Measurements from ENCODE around the gene SMYD5. TPM values are rescaled to one million over a fixed set of nuclear protein-coding genes. Genes with fewer than 3 reads are reported as not detected.
"Not testable (repeated sequence)": the region's sequence is repeated elsewhere in the genome, so short reads cannot be mapped to it uniquely, and the experiment has no call there.

The SMYD5 gene
- total RNA-seq, result 18.8 TPM

DNA sequence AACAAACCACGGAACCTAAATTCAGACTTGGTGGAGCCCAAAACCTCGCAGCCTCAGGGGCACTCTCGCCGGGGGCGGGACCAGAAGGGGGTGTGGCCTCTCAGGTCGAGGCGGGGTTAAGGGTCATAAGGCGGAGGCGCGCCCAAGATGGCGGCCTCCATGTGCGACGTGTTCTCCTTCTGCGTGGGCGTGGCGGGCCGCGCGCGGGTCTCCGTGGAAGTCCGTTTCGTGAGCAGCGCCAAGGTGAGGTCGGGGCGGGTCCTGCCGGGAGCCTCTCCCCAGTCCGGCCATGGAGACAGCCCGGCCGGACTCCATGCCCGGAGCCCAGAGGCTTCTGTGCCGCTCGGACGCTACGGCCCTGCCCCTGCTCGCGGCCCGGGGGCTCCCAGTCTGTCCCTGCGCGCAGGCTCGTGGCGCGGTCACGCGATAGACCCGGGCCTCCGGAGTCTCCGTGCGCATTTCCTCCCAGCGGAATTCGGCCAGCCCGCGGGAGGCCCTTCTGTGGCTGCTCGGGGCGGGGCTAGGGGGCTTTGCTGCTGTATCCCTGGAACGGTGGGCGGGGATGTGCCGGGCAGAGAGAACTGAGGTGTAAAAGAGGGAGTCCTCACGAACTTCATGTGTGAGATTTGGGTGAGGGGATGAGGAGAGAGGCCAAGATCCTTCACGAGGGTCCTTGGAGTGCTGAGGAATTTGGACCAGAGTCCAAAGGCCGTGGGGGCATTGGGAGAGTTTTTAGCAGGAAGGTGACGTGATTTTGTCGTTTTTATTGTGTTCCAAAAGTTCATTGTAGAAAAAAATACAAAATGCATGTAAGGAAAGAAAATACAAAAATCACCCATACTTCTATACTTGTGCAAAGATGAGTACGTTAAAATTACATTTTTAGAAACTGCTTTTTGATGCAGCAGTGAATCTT lies at the start of gene SMYD5:
SMYD5 (plus strand) TSS at position 126 of the 916 bp plus-strand sequence; CDS start at position 148, 22 bp downstream.
- peak within 1 kb of the TSS; percentile 80 to 87 (median 85) for H3K4me3 ChIP-seq (ENCODE audit: low read length in 3 of 3)
- H3K27ac ChIP-seq (ENCODE audit: low read depth, low read length), result peak within 1 kb of the TSS; percentile 47
- no peaks in the 10 kb centered on the region for H3K27me3 ChIP-seq (ENCODE audit: control insufficient read depth in 3 of 3, insufficient read depth in 3 of 3, low read length in 3 of 3)
- H3K9me3 ChIP-seq (ENCODE audit: control insufficient read depth in 3 of 3, low read length in 3 of 3), result no peaks in the 10 kb centered on the region
- peak within 1 kb of the TSS; percentile 71 to 85 (median 73) for H3K9ac ChIP-seq (ENCODE audit: low read depth in 1 of 3, low read length in 3 of 3)
- peaks cover 0 to 4% (median 3%) of the 10 kb centered on the region in 3 donors for H3K36me3 ChIP-seq (ENCODE audit: control insufficient read depth in 3 of 3, insufficient read depth in 3 of 3, low read length in 3 of 3)
- peaks cover 13 to 47% (median 21%) of the 10 kb centered on the region in 3 donors for H3K4me1 ChIP-seq (ENCODE audit: control insufficient read depth in 3 of 3, insufficient read depth in 3 of 3, low read length in 3 of 3)

DNA sequence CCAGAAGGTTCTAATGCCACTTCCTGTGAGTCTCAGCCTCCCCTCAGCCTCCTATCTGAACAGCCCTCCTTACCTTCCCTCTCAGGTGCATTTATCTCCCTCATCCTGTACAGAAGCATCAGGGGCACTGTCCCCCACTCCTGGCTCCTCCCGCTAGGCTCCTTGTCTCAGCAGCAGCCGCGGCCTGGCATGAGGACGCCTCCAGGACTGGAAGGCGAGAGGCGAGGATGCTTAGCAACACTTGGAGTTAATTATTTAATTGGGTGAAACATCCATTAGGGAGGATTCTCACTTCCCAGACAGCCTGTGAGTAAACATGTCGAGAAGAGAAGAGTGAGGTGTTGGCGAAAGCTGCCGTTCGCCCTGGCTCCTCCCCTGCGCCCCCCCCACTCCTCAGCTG lies 48.1 kb upstream of the SMYD5 start:
- H3K4me3 ChIP-seq (ENCODE audit: low read length in 3 of 3); H3K36me3 ChIP-seq (ENCODE audit: control insufficient read depth in 3 of 3, insufficient read depth in 3 of 3, low read length in 3 of 3); H3K9ac ChIP-seq (ENCODE audit: low read depth in 1 of 3, low read length in 3 of 3); H3K4me1 ChIP-seq (ENCODE audit: control insufficient read depth in 3 of 3, insufficient read depth in 3 of 3, low read length in 3 of 3); H3K27me3 ChIP-seq (ENCODE audit: control insufficient read depth in 3 of 3, insufficient read depth in 3 of 3, low read length in 3 of 3); H3K9me3 ChIP-seq (ENCODE audit: control insufficient read depth in 3 of 3, low read length in 3 of 3); H3K27ac ChIP-seq (ENCODE audit: low read depth, low read length): not testable (repeated sequence)

DNA sequence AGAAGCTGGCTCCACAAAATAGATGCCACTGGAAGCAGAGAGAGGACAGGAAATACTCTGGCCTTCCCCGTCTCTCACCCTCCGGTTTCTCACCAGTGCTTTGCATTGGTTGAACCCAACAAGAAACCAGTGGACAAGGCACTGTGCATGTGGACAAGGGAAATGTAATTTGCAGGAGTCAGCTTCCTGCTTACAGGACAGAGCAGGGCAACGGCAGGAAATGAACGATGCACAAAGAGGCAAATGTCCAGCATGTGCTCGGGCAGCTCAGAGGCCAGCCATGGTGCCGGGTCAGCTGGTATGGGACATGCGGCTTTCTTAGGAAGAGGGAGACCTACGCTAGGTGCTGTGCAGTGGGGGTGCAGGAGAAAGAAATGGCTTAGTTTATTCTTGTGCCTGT lies 47.2 kb upstream of the SMYD5 start:
- H3K4me1 ChIP-seq (ENCODE audit: control insufficient read depth in 3 of 3, insufficient read depth in 3 of 3, low read length in 3 of 3); H3K4me3 ChIP-seq (ENCODE audit: low read length in 3 of 3); H3K36me3 ChIP-seq (ENCODE audit: control insufficient read depth in 3 of 3, insufficient read depth in 3 of 3, low read length in 3 of 3); H3K27me3 ChIP-seq (ENCODE audit: control insufficient read depth in 3 of 3, insufficient read depth in 3 of 3, low read length in 3 of 3); H3K9ac ChIP-seq (ENCODE audit: low read depth in 1 of 3, low read length in 3 of 3); H3K27ac ChIP-seq (ENCODE audit: low read depth, low read length); H3K9me3 ChIP-seq (ENCODE audit: control insufficient read depth in 3 of 3, low read length in 3 of 3): not testable (repeated sequence)

DNA sequence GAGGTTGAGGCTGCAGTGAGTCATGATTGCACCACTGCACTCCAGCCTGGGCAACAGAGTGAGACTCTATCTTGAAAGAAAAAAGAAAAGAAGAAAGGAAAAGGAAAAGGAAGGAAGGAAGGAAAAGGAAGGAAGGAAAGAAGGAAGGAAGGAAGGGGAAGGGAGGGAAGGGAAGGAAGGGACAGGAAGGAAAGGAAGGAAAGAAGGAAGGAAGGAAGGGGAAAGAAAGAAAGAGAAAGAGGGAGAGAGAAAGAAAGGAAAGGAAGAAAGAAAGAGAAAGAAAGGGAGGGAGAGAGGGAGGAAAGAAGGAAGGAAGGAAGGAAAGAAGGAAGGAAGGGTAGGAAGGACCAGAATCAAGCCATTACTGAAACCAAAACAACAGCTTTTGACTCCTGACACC lies 45.7 kb upstream of the SMYD5 start:
- H3K27ac ChIP-seq (ENCODE audit: low read depth, low read length); H3K27me3 ChIP-seq (ENCODE audit: control insufficient read depth in 3 of 3, insufficient read depth in 3 of 3, low read length in 3 of 3); H3K4me1 ChIP-seq (ENCODE audit: control insufficient read depth in 3 of 3, insufficient read depth in 3 of 3, low read length in 3 of 3); H3K4me3 ChIP-seq (ENCODE audit: low read length in 3 of 3); H3K9ac ChIP-seq (ENCODE audit: low read depth in 1 of 3, low read length in 3 of 3); H3K9me3 ChIP-seq (ENCODE audit: control insufficient read depth in 3 of 3, low read length in 3 of 3); H3K36me3 ChIP-seq (ENCODE audit: control insufficient read depth in 3 of 3, insufficient read depth in 3 of 3, low read length in 3 of 3): not testable (repeated sequence)

DNA sequence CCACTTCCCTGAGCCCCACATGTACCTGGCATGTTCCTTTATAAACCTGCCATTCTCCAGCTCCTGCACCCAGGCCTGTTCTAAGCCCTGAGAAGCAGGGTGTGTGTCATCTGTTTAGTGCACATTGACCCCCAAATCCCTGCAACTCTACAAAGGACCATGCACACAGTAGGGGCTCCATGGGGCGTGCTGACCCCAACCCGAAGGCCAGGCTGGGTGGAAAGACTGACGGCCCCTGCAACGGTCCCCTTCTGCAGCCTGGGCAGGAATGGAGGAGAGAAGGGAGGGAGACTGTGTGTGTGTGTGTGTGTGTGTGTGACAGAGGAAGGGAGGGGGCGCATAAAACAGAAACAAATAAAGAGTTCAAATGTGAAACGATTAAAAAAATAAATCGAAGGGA lies 43.7 kb upstream of the SMYD5 start:
- H3K27me3 ChIP-seq (ENCODE audit: control insufficient read depth in 3 of 3, insufficient read depth in 3 of 3, low read length in 3 of 3), result peaks cover 16 to 23% (median 17%) of the 10 kb centered on the region in 3 donors
- H3K27ac ChIP-seq (ENCODE audit: low read depth, low read length); H3K4me3 ChIP-seq (ENCODE audit: low read length in 3 of 3); H3K36me3 ChIP-seq (ENCODE audit: control insufficient read depth in 3 of 3, insufficient read depth in 3 of 3, low read length in 3 of 3); H3K9me3 ChIP-seq (ENCODE audit: control insufficient read depth in 3 of 3, low read length in 3 of 3); H3K9ac ChIP-seq (ENCODE audit: low read depth in 1 of 3, low read length in 3 of 3); H3K4me1 ChIP-seq (ENCODE audit: control insufficient read depth in 3 of 3, insufficient read depth in 3 of 3, low read length in 3 of 3): not testable (repeated sequence)

DNA sequence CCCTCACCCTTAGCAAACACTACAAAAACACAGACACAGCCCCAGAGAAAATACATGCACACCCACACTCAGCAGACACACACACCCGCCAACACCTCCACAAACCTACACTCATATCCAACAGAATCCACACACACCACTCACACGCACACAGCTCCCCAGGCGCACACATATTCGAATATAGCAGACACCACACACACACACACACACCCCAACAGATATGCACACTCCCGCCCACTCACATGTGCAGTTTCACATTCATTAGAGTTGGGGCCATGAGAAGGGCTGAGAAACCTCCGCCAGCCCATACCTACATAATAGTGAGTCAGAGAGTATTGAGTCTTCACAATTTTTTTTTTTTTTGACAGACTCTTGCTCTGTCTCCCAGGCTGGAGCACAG lies 41.1 kb upstream of the SMYD5 start:
- Histone ChIP-seq H3K36me3 (ENCODE audit: control insufficient read depth in 3 of 3, insufficient read depth in 3 of 3, low read length in 3 of 3) (no peaks in the 10 kb centered on the region), H3K27me3 (ENCODE audit: control insufficient read depth in 3 of 3, insufficient read depth in 3 of 3, low read length in 3 of 3) (peaks cover 31 to 44% (median 34%) of the 10 kb centered on the region in 3 donors)

DNA sequence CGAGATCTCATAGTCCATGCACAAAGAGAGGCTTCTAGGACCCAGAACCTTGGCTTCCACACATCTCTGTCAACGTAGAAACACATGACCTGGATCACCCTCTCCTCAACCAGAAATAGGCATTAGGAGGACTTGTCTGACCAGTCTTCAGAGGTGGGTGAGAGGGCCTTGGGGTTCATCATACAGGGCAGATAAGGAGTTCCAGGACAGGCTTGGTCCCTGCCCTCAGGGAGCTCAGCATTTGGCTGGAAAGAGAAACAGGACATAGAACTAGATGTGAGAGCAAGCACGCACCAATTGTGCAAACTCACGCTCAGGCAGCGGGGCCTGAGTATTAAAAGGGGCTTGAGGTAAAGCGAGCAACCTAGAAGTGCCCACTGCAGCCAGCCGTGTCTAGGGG lies 40.3 kb upstream of the SMYD5 start:
- Histone ChIP-seq H3K4me1 (ENCODE audit: control insufficient read depth in 3 of 3, insufficient read depth in 3 of 3, low read length in 3 of 3) (peaks cover 23 to 29% (median 25%) of the 10 kb centered on the region in 3 donors), H3K27ac (ENCODE audit: low read depth, low read length) (no peak overlapping the region), H3K9ac (ENCODE audit: low read depth in 1 of 3, low read length in 3 of 3) (no peak overlapping the region), H3K9me3 (ENCODE audit: control insufficient read depth in 3 of 3, low read length in 3 of 3) (no peaks in the 10 kb centered on the region), H3K4me3 (ENCODE audit: low read length in 3 of 3) (no peak overlapping the region), H3K36me3 (ENCODE audit: control insufficient read depth in 3 of 3, insufficient read depth in 3 of 3, low read length in 3 of 3) (no peaks in the 10 kb centered on the region), H3K27me3 (ENCODE audit: control insufficient read depth in 3 of 3, insufficient read depth in 3 of 3, low read length in 3 of 3) (peaks cover 33 to 50% (median 39%) of the 10 kb centered on the region in 3 donors)

More for the DNA sequence above, 41.1 kb upstream of the SMYD5 start:
- Histone ChIP-seq H3K4me3 (ENCODE audit: low read length in 3 of 3) (no peak overlapping the region), H3K9ac (ENCODE audit: low read depth in 1 of 3, low read length in 3 of 3) (no peak overlapping the region), H3K27ac (ENCODE audit: low read depth, low read length) (no peak overlapping the region), H3K9me3 (ENCODE audit: control insufficient read depth in 3 of 3, low read length in 3 of 3) (no peaks in the 10 kb centered on the region), H3K4me1 (ENCODE audit: control insufficient read depth in 3 of 3, insufficient read depth in 3 of 3, low read length in 3 of 3) (peaks cover 23 to 28% (median 24%) of the 10 kb centered on the region in 3 donors)

DNA sequence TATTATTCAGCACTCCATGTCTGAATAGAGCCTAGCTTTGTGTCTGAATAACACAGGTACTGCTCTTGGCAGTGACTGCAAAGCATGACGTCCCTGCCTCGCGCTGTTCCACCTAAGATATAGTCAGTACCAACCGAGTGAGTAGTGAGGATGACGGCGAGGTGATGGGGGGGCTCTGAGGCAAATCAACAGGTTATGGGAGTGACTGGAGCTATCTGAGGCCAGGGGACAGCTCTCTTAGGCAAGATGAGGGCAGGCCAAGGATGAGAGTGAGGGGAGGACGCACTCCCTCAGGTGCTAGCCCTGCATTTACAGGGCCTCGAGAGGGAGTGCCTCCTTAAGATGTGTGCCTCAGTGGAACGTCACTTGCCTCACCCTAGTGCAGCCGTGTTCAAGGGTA lies 39.8 kb upstream of the SMYD5 start:
- Histone ChIP-seq H3K4me3 (ENCODE audit: low read length in 3 of 3) (no peak overlapping the region), H3K9ac (ENCODE audit: low read depth in 1 of 3, low read length in 3 of 3) (peak overlapping the region in 1 of 3 donors; percentile 6), H3K27me3 (ENCODE audit: control insufficient read depth in 3 of 3, insufficient read depth in 3 of 3, low read length in 3 of 3) (peaks cover 33 to 50% (median 39%) of the 10 kb centered on the region in 3 donors), H3K27ac (ENCODE audit: low read depth, low read length) (no peak overlapping the region), H3K36me3 (ENCODE audit: control insufficient read depth in 3 of 3, insufficient read depth in 3 of 3, low read length in 3 of 3) (no peaks in the 10 kb centered on the region), H3K4me1 (ENCODE audit: control insufficient read depth in 3 of 3, insufficient read depth in 3 of 3, low read length in 3 of 3) (peaks cover 23 to 29% (median 25%) of the 10 kb centered on the region in 3 donors), H3K9me3 (ENCODE audit: control insufficient read depth in 3 of 3, low read length in 3 of 3) (no peaks in the 10 kb centered on the region)

DNA sequence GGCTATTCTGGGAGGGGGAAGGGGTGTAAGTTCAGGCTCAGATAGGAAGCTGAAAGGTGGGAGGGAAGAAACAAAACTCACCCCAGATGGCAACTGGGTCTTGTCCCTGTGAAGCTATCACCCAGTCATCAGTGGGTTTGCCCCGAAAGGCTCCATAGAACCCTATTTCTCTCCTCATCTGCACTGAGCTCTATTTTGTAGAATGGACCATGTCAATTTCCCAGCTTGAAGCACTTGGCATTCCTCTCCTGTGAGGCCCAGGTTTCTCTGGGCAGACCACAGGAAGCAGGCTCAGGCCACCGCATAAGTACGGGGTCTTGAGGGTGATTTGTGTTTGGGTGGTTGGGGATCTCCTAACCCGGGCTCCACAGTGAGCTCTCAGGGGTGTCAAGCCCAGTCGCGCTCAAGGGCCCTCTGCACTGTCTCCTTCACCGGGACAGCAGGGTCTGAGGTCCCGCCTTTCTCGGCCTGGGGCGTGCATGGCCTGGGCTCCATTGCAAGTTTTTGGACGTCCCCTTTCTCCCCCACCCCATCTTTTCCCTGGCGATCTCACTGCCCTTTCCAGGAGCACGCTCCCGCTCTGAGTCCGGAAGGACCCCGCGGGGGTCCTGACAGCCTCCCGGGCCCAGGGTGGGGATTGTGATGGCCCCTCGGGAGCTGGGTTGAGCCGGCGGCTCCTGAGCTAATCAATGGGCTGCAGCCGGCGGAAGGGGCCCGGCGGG lies 38.9 kb upstream of the SMYD5 start:
- H3K4me3 ChIP-seq (ENCODE audit: low read length in 3 of 3), result peak overlapping the region; percentile 35 to 76 (median 41)
- peaks cover 23 to 29% (median 25%) of the 10 kb centered on the region in 3 donors for H3K4me1 ChIP-seq (ENCODE audit: control insufficient read depth in 3 of 3, insufficient read depth in 3 of 3, low read length in 3 of 3)
- no peaks in the 10 kb centered on the region for H3K36me3 ChIP-seq (ENCODE audit: control insufficient read depth in 3 of 3, insufficient read depth in 3 of 3, low read length in 3 of 3)
- peaks cover 37 to 58% (median 39%) of the 10 kb centered on the region in 3 donors for H3K27me3 ChIP-seq (ENCODE audit: control insufficient read depth in 3 of 3, insufficient read depth in 3 of 3, low read length in 3 of 3)
- H3K27ac ChIP-seq (ENCODE audit: low read depth, low read length), result no peak overlapping the region
- no peaks in the 10 kb centered on the region for H3K9me3 ChIP-seq (ENCODE audit: control insufficient read depth in 3 of 3, low read length in 3 of 3)
- H3K9ac ChIP-seq (ENCODE audit: low read depth in 1 of 3, low read length in 3 of 3), result peak overlapping the region in 2 of 3 donors; percentile 62 to 72

Data from skeletal muscle tissue (tissue), 4 donors.